Right atrium auricular region (tissue), 2 donors: Measurements from ENCODE around the gene TTLL8. TPM values are rescaled to one million over a fixed set of nuclear protein-coding genes. Genes with fewer than 3 reads are reported as not detected.

Source experiments
- DNase-seq: peaks from one replicate; pipeline ENCODE4 v3.0.0-alpha.2; 2019; ENCODE audit warnings: low spot score
- H3K27ac ChIP-seq, 2 donors: fragments of 200-600 bp; sonication (generic); 1 replicate in 1 of 2; 2 replicates in 1 of 2; pipeline ENCODE4 v1.5.1; 2016 to 2019
- H3K27me3 ChIP-seq, 2 donors: fragments of 200-600 bp; sonication (generic); one replicate each; pipeline versions ENCODE4 v1.5.1 to v1.6.0; 2017 to 2019
- H3K36me3 ChIP-seq: fragments of 200-600 bp; sonication (generic); one replicate; pipeline ENCODE4 v1.5.1; 2016
- H3K4me1 ChIP-seq, 2 donors: fragments of 200-600 bp; sonication (generic); one replicate each; pipeline versions ENCODE4 v1.5.1 to v1.6.0; 2017 to 2019
- H3K4me3 ChIP-seq, 2 donors: fragments of 200-600 bp; sonication (generic); 1 replicate in 1 of 2; 2 replicates in 1 of 2; pipeline ENCODE4 v1.5.1; 2017 to 2019; ENCODE audit warnings: mild to moderate bottlenecking in 1 of 2, moderate library complexity in 1 of 2
- H3K9me3 ChIP-seq, 2 donors: fragments of 200-600 bp; sonication (generic); one replicate each; pipeline ENCODE4 v1.5.1; 2019
- CTCF ChIP-seq, 2 donors: fragments of 200-600 bp; sonication (generic); IDR thresholded peaks; one replicate each; pipeline ENCODE4 v1.5.1; 2019; ENCODE audit warnings: antibody characterized with exemption in 2 of 2
- total RNA-seq, 2 donors: library from RNA; depleted of rRNA; stranded (reverse); fragments of >200 nt; gene quantifications; one replicate each; pipeline ENCODE4 v1.1.0, GENCODE V29; 2016

Gene TTLL8
- total RNA-seq, 2 donors from 2014 or later: not detected

- no peaks in the 10 kb centered on the region for H3K9me3 ChIP-seq
- H3K4me3 ChIP-seq: peak overlapping the region; percentile 46 to 58
- no peaks in the 10 kb centered on the region for H3K36me3 ChIP-seq
- DNase-seq: peak; percentile 98
- peak overlapping the region; percentile 96 to 98 for H3K27ac ChIP-seq
- no peak for TF ChIP-seq CTCF (IDR thresholded peaks at IDR 0.05)
- H3K27me3 ChIP-seq: no peaks in the 10 kb centered on the region
- peaks cover 0 to 69% of the 10 kb centered on the region in 2 donors for H3K4me1 ChIP-seq
Observed at GRCh38 chr22:49970528-49971231, 87.4 kb downstream of the TTLL8 start.

DNA sequence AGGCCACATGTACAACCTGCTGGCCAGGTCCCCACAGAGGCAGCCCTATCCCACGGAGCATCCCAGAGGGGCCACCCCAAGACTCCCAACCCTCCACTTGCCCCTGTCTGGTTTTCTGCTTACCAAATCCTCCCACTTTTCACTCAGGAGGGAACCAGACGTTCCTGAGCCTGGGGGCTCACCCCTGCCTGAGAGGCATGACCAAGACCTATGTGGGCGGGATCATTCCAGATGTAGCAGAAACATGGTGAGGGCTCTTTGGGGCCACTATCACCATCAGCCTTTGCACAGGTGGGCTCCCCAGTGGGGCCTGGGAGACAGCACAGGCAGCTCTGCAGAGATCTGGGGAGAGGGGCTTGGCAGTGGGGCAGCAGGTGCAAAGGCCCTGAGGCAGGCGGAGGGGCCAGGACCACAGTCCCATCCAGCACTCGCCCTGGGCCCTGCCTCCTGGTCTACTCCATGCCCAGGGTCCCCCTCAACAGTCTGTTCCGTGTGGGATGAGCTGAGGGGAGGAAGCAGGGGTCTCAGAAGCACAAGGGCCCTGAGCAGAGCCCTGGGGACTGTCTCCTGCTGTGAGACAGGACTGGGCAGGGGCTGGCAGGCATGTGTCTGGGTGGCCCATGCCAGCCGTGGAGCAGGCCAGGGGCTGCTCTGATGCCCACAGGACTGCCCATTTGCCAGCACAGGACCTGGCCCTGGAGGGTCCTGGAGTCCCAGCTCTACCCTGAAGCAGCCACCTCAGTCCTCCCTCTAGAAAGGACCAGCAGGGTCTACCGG is 88.2 kb downstream of the TTLL8 start:
- Histone ChIP-seq H3K4me1 (peaks cover 0 to 76% of the 10 kb centered on the region in 2 donors), H3K27ac (peak overlapping the region; percentile 96 to 98)

GRCh38 chr22:49968831-49969661 is 89.1 kb downstream of the TTLL8 start:
- peak overlapping the region; percentile 96 to 98 for H3K27ac ChIP-seq
- H3K27me3 ChIP-seq: no peaks in the 10 kb centered on the region
- TF ChIP-seq CTCF (IDR thresholded peaks at IDR 0.05): no peak
- peaks cover 0 to 85% of the 10 kb centered on the region in 2 donors for H3K4me1 ChIP-seq
- H3K9me3 ChIP-seq: no peaks in the 10 kb centered on the region
- no peak for DNase-seq
- peaks cover 4% of the 10 kb centered on the region for H3K36me3 ChIP-seq
- H3K4me3 ChIP-seq: no peak overlapping the region

More for the DNA sequence above, 88.2 kb downstream of the TTLL8 start:
- H3K36me3 ChIP-seq: no peaks in the 10 kb centered on the region
- TF ChIP-seq CTCF (IDR thresholded peaks at IDR 0.05): no peak
- H3K9me3 ChIP-seq: no peaks in the 10 kb centered on the region
- H3K27me3 ChIP-seq: no peaks in the 10 kb centered on the region
- no peak for DNase-seq
- no peak overlapping the region for H3K4me3 ChIP-seq

Other genes starting within 250 kb of the TTLL8 start
- gene BRD1, start 230.4 kb downstream of the TTLL8 start, total RNA-seq: 10 to 100 TPM; 17.7 to 20.8 TPM
- gene ZBED4, start 204.5 kb downstream of the TTLL8 start, total RNA-seq: 1 to 10 TPM; 3.7 to 6.6 TPM
- gene ALG12, start 139.9 kb downstream of the TTLL8 start, total RNA-seq: 10 to 100 TPM; 19.7 to 19.8 TPM
- gene CRELD2, start 139.7 kb downstream of the TTLL8 start, total RNA-seq: 10 to 100 TPM; 16.1 to 28.5 TPM
- gene PIM3, start 97.5 kb downstream of the TTLL8 start, total RNA-seq: 10 to 100 TPM; 64.5 to 66.9 TPM
- gene IL17REL, start 45.5 kb downstream of the TTLL8 start, total RNA-seq: not detected
- under 1 TPM in 1 of 2 donors, not detected in 1; 0.71 TPM for gene MLC1, start 27.1 kb upstream of the TTLL8 start, total RNA-seq
- gene MOV10L1, start 31.7 kb upstream of the TTLL8 start, total RNA-seq: 1 to 10 TPM in 1 of 2 donors, under 1 TPM in 1; 0.43 to 1.1 TPM
- 1 to 10 TPM in 1 of 2 donors, under 1 TPM in 1; 0.67 to 1.7 TPM for gene PANX2, start 112.4 kb upstream of the TTLL8 start, total RNA-seq
- gene TRABD, start 127.6 kb upstream of the TTLL8 start, total RNA-seq: 10 to 100 TPM; 12.3 to 20.0 TPM
- 10 to 100 TPM; 18.0 to 20.0 TPM for gene SELENOO, start 142.7 kb upstream of the TTLL8 start, total RNA-seq
- gene TUBGCP6, start 186.7 kb upstream of the TTLL8 start, total RNA-seq: 10 to 100 TPM; 19.5 to 22.1 TPM
- gene HDAC10, start 193.0 kb upstream of the TTLL8 start, total RNA-seq: 1 to 10 TPM; 6.7 to 9.1 TPM
- 10 to 100 TPM in 1 of 2 donors, 1 to 10 TPM in 1; 5.0 to 13.0 TPM for gene MAPK12, start 203.4 kb upstream of the TTLL8 start, total RNA-seq
- 1 to 10 TPM; 3.7 to 4.0 TPM for gene MAPK11, start 212.1 kb upstream of the TTLL8 start, total RNA-seq
- 10 to 100 TPM; 60.3 to 92.8 TPM for gene PLXNB2, start 249.3 kb upstream of the TTLL8 start, total RNA-seq